CD4-positive, alpha-beta T cell treated with Interleukin-21 for 1 hour (primary cell): ENCODE results near the gene POLQ.
"Not testable (repeated sequence)": the region's sequence is repeated elsewhere in the genome, so short reads cannot be mapped to it uniquely, and the experiment has no call there.

Source experiments
- DNase-seq: peaks from one replicate; pipeline ENCODE4 v3.0.0-alpha.2; 2020

Gene POLQ

GRCh38 chr3:121505256-121505655, 40.5 kb downstream of the POLQ start:
- no peak for DNase-seq

GRCh38 chr3:121504618-121505017, 41.2 kb downstream of the POLQ start:
- DNase-seq, result no peak

- no peak for DNase-seq
These were observed 49.0 kb downstream of the POLQ start for GRCh38 chr3:121496786-121497185.

GRCh38 chr3:121493431-121493830, 52.4 kb downstream of the POLQ start:
- DNase-seq, result no peak

- DNase-seq, result no peak
These were observed 54.0 kb downstream of the POLQ start for GRCh38 chr3:121491683-121492320.

- DNase-seq, result no peak
These were observed 55.6 kb downstream of the POLQ start for GRCh38 chr3:121490161-121490560.

- DNase-seq, result no peak
These were observed 57.2 kb downstream of the POLQ start for GRCh38 chr3:121488628-121489027.

GRCh38 chr3:121483290-121483689, 62.5 kb downstream of the POLQ start:
- no peak for DNase-seq

GRCh38 chr3:121482660-121483059, 63.1 kb downstream of the POLQ start:
- DNase-seq, result no peak

- no peak for DNase-seq
These were observed 64.5 kb downstream of the POLQ start for GRCh38 chr3:121481106-121481880.

- DNase-seq, result no peak
These were observed 68.2 kb downstream of the POLQ start for GRCh38 chr3:121477589-121477988.

- DNase-seq, result no peak
These were observed 72.8 kb downstream of the POLQ start for GRCh38 chr3:121473001-121473400.

- no peak for DNase-seq
These were observed 78.7 kb downstream of the POLQ start for GRCh38 chr3:121467085-121467484.

GRCh38 chr3:121463745-121464144, 82.0 kb downstream of the POLQ start:
- no peak for DNase-seq

GRCh38 chr3:121462565-121462964, 83.2 kb downstream of the POLQ start:
- DNase-seq, result no peak

- DNase-seq, result not testable (repeated sequence)
These were observed 94.0 kb downstream of the POLQ start for GRCh38 chr3:121451752-121452151.

- no peak for DNase-seq
These were observed 102.3 kb downstream of the POLQ start for GRCh38 chr3:121443456-121443855.

- no peak for DNase-seq
These were observed 109.1 kb downstream of the POLQ start for GRCh38 chr3:121436641-121437040.

- no peak for DNase-seq
These were observed 109.7 kb downstream of the POLQ start for GRCh38 chr3:121436074-121436473.

- DNase-seq, result peak; percentile 81
These were observed 113.9 kb downstream of the POLQ start for GRCh38 chr3:121431726-121432517.

GRCh38 chr3:121430664-121431215, 115.0 kb downstream of the POLQ start:
- DNase-seq, result no peak

- no peak for DNase-seq
These were observed 121.2 kb downstream of the POLQ start for GRCh38 chr3:121424549-121424948.

- DNase-seq, result no peak
These were observed 127.6 kb downstream of the POLQ start for GRCh38 chr3:121418182-121418581.
